ENCODE data around the gene LIPF.
A peak's percentile ranks its signal among the peaks of the same experiment; 100 is the strongest.

LIPF gene

GRCh38 chr10:88725798-88726197, 61.6 kb downstream of the LIPF start:
- H3K4me3 ChIP-seq (ENCODE audit: low read length), result no peak overlapping the region
- TF ChIP-seq, protein P1, sequence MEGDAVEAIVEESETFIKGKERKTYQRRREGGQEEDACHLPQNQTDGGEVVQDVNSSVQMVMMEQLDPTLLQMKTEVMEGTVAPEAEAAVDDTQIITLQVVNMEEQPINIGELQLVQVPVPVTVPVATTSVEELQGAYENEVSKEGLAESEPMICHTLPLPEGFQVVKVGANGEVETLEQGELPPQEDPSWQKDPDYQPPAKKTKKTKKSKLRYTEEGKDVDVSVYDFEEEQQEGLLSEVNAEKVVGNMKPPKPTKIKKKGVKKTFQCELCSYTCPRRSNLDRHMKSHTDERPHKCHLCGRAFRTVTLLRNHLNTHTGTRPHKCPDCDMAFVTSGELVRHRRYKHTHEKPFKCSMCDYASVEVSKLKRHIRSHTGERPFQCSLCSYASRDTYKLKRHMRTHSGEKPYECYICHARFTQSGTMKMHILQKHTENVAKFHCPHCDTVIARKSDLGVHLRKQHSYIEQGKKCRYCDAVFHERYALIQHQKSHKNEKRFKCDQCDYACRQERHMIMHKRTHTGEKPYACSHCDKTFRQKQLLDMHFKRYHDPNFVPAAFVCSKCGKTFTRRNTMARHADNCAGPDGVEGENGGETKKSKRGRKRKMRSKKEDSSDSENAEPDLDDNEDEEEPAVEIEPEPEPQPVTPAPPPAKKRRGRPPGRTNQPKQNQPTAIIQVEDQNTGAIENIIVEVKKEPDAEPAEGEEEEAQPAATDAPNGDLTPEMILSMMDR (IDR thresholded peaks at IDR 0.05; ENCODE audit: insufficient read depth, low read depth, low read length, missing control alignments), result no peak
- DNase-seq (ENCODE audit: low read depth), result no peak

DNA sequence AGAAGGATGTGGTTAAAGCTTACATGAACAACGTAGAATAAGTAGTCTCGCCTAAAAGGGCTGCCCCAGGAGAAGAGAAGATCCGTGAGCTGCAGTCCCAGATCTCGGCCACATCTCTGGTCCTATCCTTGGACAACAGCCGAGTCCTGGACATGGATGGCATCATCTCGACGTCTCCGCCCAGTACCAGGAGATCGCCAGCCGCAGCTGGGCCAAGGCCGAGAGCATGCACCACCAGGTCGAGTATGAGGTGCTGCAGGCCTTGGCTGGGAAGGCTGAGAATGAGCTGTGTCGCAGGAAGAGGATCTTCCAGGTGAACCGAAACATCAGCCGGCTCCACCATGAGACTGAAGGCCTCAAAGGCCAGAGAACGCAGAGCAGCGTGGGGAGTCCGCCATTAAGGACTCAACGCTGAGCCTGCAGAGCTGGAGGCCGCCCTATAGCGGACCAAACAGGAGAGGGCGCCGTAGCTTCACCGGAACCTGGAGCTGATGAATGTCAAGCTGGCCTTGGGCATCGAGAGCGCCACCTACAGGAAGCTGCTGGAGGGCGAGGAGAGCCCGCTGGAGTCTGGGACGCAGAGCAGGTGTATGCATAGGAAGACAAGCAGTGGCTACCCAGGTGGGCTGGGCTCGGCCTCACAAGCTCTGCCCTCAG, 64.0 kb downstream of the LIPF start:
- TF ChIP-seq, protein P1 (IDR thresholded peaks at IDR 0.05; ENCODE audit: insufficient read depth, low read depth, low read length, missing control alignments), result peak; percentile 28
- peak; percentile 22 for DNase-seq (ENCODE audit: low read depth)
- no peak overlapping the region for H3K4me3 ChIP-seq (ENCODE audit: low read length)

All from epithelial cell of esophagus (primary cell).